CD14-positive monocyte (primary cell): ENCODE measurements around the gene PPP1R13B. TPM values are rescaled to one million over a fixed set of nuclear protein-coding genes. Genes with fewer than 3 reads are reported as not detected.

Source experiments
- DNase-seq, 3 donors: peaks; one replicate each; pipeline ENCODE4 v3.0.0-alpha.2; 2011 to 2022
- H2AFZ ChIP-seq: 2 replicates; pipeline ENCODE4 v1.6.0; 2012; ENCODE audit warnings: mild to moderate bottlenecking, low read depth, low read length, inconsistent platforms; ENCODE audit not compliant: insufficient read depth, poor library complexity, severe bottlenecking
- H3K27ac ChIP-seq, 2 donors: 1 replicate in 1 of 2; 2 replicates in 1 of 2; pipeline ENCODE4 v1.5.1; 2012 to 2013; ENCODE audit warnings: low read length in 2 of 2, control low read depth in 1 of 2, inconsistent platforms in 1 of 2, low read depth in 1 of 2, mild to moderate bottlenecking in 1 of 2
- H3K27me3 ChIP-seq, 2 donors: one replicate each; pipeline versions ENCODE4 v1.6.0 to v1.6.1; 2011 to 2013; ENCODE audit warnings: low read length in 2 of 2; ENCODE audit not compliant: control insufficient read depth in 2 of 2, insufficient read depth in 2 of 2
- H3K36me3 ChIP-seq, 2 donors: replicated peaks in 1 of 2; 1 replicate in 1 of 2; 2 replicates in 1 of 2; pipeline versions ENCODE4 v1.5.1 to v1.6.1; 2012 to 2013; ENCODE audit warnings: low read length in 2 of 2, control low read depth in 1 of 2, inconsistent platforms in 1 of 2, mild to moderate bottlenecking in 1 of 2; ENCODE audit not compliant: insufficient read depth in 2 of 2, control insufficient read depth in 1 of 2
- H3K4me1 ChIP-seq, 2 donors: 1 replicate in 1 of 2; 2 replicates in 1 of 2; pipeline versions ENCODE4 v1.5.1 to v1.6.1; 2012 to 2013; ENCODE audit warnings: low read length in 2 of 2, control low read depth in 1 of 2, inconsistent platforms in 1 of 2, mild to moderate bottlenecking in 1 of 2, moderate library complexity in 1 of 2; ENCODE audit not compliant: insufficient read depth in 2 of 2, control insufficient read depth in 1 of 2
- H3K4me2 ChIP-seq: replicated peaks from 2 replicates; pipeline ENCODE3; 2012; ENCODE audit warnings: low read length, moderate library complexity, mild to moderate bottlenecking; ENCODE audit not compliant: poor library complexity, severe bottlenecking; ENCODE audit errors: extremely low read depth
- H3K4me3 ChIP-seq, 3 experiments: fragments of 200-600 bp in 1 of 3; sonication (generic) in 1 of 3; replicated peaks in 1 of 3; 1 replicate in 2 of 3; 2 replicates in 1 of 3; pipeline ENCODE4 v1.5.1; 2011 to 2013; ENCODE audit warnings: low read length in 3 of 3, mild to moderate bottlenecking in 3 of 3, control low read depth in 2 of 3, low read depth in 2 of 3, inconsistent platforms in 1 of 3, moderate library complexity in 1 of 3
- H3K79me2 ChIP-seq: 2 replicates; pipeline ENCODE4 v1.6.0; 2012; ENCODE audit warnings: mild to moderate bottlenecking, control low read depth, inconsistent platforms, low read length, moderate library complexity; ENCODE audit not compliant: insufficient read depth
- H3K9ac ChIP-seq: 2 replicates; pipeline ENCODE4 v1.6.0; 2017; ENCODE audit warnings: low read length, mild to moderate bottlenecking; ENCODE audit not compliant: insufficient read depth, poor library complexity, severe bottlenecking
- H3K9me3 ChIP-seq, 2 donors: replicated peaks in 1 of 2; 1 replicate in 1 of 2; 2 replicates in 1 of 2; pipeline versions ENCODE4 v1.5.1 to v1.6.1; 2012 to 2013; ENCODE audit warnings: low read length in 2 of 2, control low read depth in 1 of 2; ENCODE audit not compliant: control insufficient read depth in 1 of 2, insufficient read depth in 1 of 2
- H4K20me1 ChIP-seq: 2 replicates; pipeline ENCODE4 v1.6.0; 2012; ENCODE audit warnings: mild to moderate bottlenecking, low read length, control low read depth, moderate library complexity; ENCODE audit not compliant: insufficient read depth
- H3K27ac Mint-ChIP-seq, 7 donors: one replicate each; pipeline ENCODE4 v1.8.0; 2020; ENCODE audit warnings: mild to moderate bottlenecking in 7 of 7, mixed read lengths in 7 of 7, moderate library complexity in 6 of 7, inconsistent platforms in 2 of 7
- H3K27me3 Mint-ChIP-seq, 3 donors: one replicate each; pipeline ENCODE4 v1.8.0; 2021 to 2022; ENCODE audit warnings: low read depth in 3 of 3, mild to moderate bottlenecking in 3 of 3, mixed read lengths in 3 of 3, moderate library complexity in 3 of 3, inconsistent platforms in 1 of 3
- H3K36me3 Mint-ChIP-seq, 2 donors: one replicate each; pipeline ENCODE4 v1.8.0; 2020; ENCODE audit warnings: mixed read lengths in 2 of 2, inconsistent platforms in 1 of 2, mild to moderate bottlenecking in 1 of 2
- H3K4me1 Mint-ChIP-seq: one replicate; pipeline ENCODE4 v1.8.0; 2020; ENCODE audit warnings: mild to moderate bottlenecking, mixed read lengths
- H3K4me3 Mint-ChIP-seq, 2 donors: one replicate each; pipeline ENCODE4 v1.8.0; 2020; ENCODE audit warnings: mild to moderate bottlenecking in 2 of 2, mixed read lengths in 2 of 2, moderate library complexity in 1 of 2
- H3K9me3 Mint-ChIP-seq, 7 donors: one replicate each; pipeline ENCODE4 v1.8.0; 2020 to 2022; ENCODE audit warnings: mixed read lengths in 7 of 7, mild to moderate bottlenecking in 6 of 7, moderate library complexity in 6 of 7, inconsistent platforms in 2 of 7
- CTCF ChIP-seq: fragments of 200-600 bp; IDR thresholded peaks from one replicate; pipeline ENCODE4 v1.8.0; 2022; ENCODE audit warnings: antibody characterized with exemption, mild to moderate bottlenecking
- WGBS: methylation state at CpG from one replicate; pipeline ENCODE4 v1.1.5; 2013; ENCODE audit warnings: missing lambda C conversion rate; ENCODE audit not compliant: insufficient coverage; 5-methylcytosine and 5-hydroxymethylcytosine counted together
- intact Hi-C, 2 donors: fragments of 100-400 bp; cut with micrococcal nuclease; formaldehyde crosslinking; loops; one replicate each; pipeline versions ENCODE4 v1.15.0 to v1.15.1; 2023
- polyA plus RNA-seq, 3 donors: library from polyadenylated mRNA; depleted of rRNA in 1 of 3; unstranded in 2 of 3; stranded (reverse) in 1 of 3; fragments of 300-500 nt in 2 of 3; fragments of >200 nt in 1 of 3; fragmentation: Illumina TruSeq in 2 of 3; gene quantifications; 1 replicate in 2 of 3; 2 replicates in 1 of 3; pipeline ENCODE4 v1.2.3, GENCODE V29; 2012 to 2021

PPP1R13B gene
- polyA plus RNA-seq, 3 donors = 0.48 to 1.1 (median 0.99) TPM

- WGBS = 99% methylated on average over 21 of the region's 22 CpGs
- H3K4me3 Mint-ChIP-seq = no peak overlapping the region
- H3K27me3 Mint-ChIP-seq = no peaks in the 10 kb centered on the region
- H3K9me3 Mint-ChIP-seq = peaks cover 0 to 2% (median 0%) of the 10 kb centered on the region in 7 donors
- H4K20me1 ChIP-seq = peaks cover 71% of the 10 kb centered on the region
- peak overlapping the region in 1 of 7 donors; percentile 61 for H3K27ac Mint-ChIP-seq
- H3K9ac ChIP-seq = no peak overlapping the region
- H3K4me1 ChIP-seq = no peaks in the 10 kb centered on the region
- no peak for DNase-seq
- H3K27me3 ChIP-seq = no peaks in the 10 kb centered on the region
- no peaks in the 10 kb centered on the region for H3K9me3 ChIP-seq
- peaks cover 60 to 79% of the 10 kb centered on the region in 2 donors for H3K36me3 Mint-ChIP-seq
- peaks cover 7% of the 10 kb centered on the region for H3K79me2 ChIP-seq
- intact Hi-C loops = no loop called here
- peaks cover 12% of the 10 kb centered on the region for H3K4me1 Mint-ChIP-seq
- H3K27ac ChIP-seq = no peak overlapping the region
- TF ChIP-seq CTCF = no peak
- no peak overlapping the region for H3K4me3 ChIP-seq
- peaks cover 78 to 92% of the 10 kb centered on the region in 2 donors for H3K36me3 ChIP-seq
- H2AFZ ChIP-seq = no peak overlapping the region
- H3K4me2 ChIP-seq = no peak overlapping the region
These were observed 153.9 kb downstream of the PPP1R13B start for GRCh38 chr14:103693515-103693914.

GRCh38 chr14:103692871-103693270 lies 154.5 kb downstream of the PPP1R13B start:
- no peak for DNase-seq
- Histone ChIP-seq H2AFZ (no peak overlapping the region), H3K9ac (no peak overlapping the region), H3K9me3 (no peaks in the 10 kb centered on the region), H3K4me2 (no peak overlapping the region), H3K27ac (no peak overlapping the region), H3K27me3 (no peaks in the 10 kb centered on the region), H3K4me1 (no peaks in the 10 kb centered on the region), H4K20me1 (peaks cover 68% of the 10 kb centered on the region), H3K36me3 (peaks cover 78 to 92% of the 10 kb centered on the region in 2 donors), H3K4me3 (no peak overlapping the region), H3K79me2 (peaks cover 7% of the 10 kb centered on the region)
- Mint-ChIP-seq H3K4me1 (peaks cover 12% of the 10 kb centered on the region), H3K9me3 (peaks cover 0 to 2% (median 0%) of the 10 kb centered on the region in 7 donors), H3K27ac (no peak overlapping the region), H3K27me3 (peaks cover 0 to 1% (median 0%) of the 10 kb centered on the region in 3 donors), H3K36me3 (peaks cover 64 to 81% of the 10 kb centered on the region in 2 donors), H3K4me3 (no peak overlapping the region)
- no peak for TF ChIP-seq CTCF
- intact Hi-C loops = no loop called here
- WGBS = 100% methylated on average over 6 of the region's 12 CpGs
